ENCODE data around the gene RAMP1.
A peak's percentile ranks its signal among the peaks of the same experiment; 100 is the strongest.
"Not testable (repeated sequence)": the region's sequence is repeated elsewhere in the genome, so short reads cannot be mapped to it uniquely, and the experiment has no call there.

The RAMP1 gene

GRCh38 chr2:237859533-237860272, at the start of gene RAMP1:
Gene RAMP1, plus strand, starts transcription at chr2:237859623. Its CDS starts 53 bp downstream, at chr2:237859676.
- Histone ChIP-seq H3K4me1 (ENCODE audit: insufficient read depth, low read length) (peaks cover 10% of the 10 kb centered on the region; the same call in 1 of the 2 replicates), H3K9ac (ENCODE audit: low read depth, low read length) (peak within 1 kb of the TSS; percentile 26; the same call in 1 of the 2 replicates), H3K36me3 (ENCODE audit: insufficient read depth, low read length) (no peaks in the 10 kb centered on the region), H3K9me3 (ENCODE audit: control insufficient read depth, insufficient read depth, low read length) (no peaks in the 10 kb centered on the region)

DNA sequence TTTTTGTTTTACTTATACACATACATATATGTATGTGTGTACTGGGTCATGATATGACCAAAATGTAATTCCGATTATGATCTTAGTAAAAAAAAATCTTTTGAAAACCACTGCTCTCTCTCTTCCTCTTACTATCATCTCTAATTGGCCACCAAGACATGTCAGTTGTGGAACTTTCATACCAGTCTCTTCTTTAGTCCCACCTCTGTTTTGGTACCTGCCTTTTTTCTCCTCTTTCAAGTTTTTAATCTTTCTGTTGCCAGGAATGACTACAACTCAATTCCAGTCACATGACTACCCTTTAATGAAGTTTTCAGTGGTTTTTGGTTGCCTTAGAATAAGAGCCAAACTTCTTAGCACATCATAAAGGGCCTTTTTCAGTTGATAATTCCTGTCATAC, 43.8 kb upstream of the RAMP1 start:
- Histone ChIP-seq H3K36me3 (ENCODE audit: insufficient read depth, low read length) (no peaks in the 10 kb centered on the region), H3K4me1 (ENCODE audit: insufficient read depth, low read length) (no peaks in the 10 kb centered on the region), H3K9me3 (ENCODE audit: control insufficient read depth, insufficient read depth, low read length) (no peaks in the 10 kb centered on the region), H3K9ac (ENCODE audit: low read depth, low read length) (no peak overlapping the region)

DNA sequence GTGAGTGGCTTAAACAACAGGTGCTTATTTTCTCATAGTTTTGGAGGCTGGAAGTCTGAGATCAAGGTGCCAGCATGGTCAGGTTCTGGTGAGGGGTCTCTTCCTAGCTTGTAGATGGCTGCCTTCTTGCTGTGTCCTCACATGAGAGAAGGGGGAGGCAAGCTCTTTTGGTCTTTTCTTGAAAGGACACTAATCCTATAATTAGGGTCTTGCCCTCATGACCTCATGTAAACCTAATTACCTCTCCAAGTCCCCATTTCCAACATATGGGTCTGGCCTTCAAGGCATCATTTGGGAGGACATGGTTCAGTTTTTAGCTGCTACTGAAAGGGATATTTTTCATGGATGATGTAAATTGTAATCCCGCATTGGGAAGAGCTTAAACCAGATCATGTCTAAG, 42.9 kb upstream of the RAMP1 start:
- Histone ChIP-seq H3K4me1 (ENCODE audit: insufficient read depth, low read length) (no peaks in the 10 kb centered on the region), H3K9ac (ENCODE audit: low read depth, low read length) (no peak overlapping the region), H3K36me3 (ENCODE audit: insufficient read depth, low read length) (no peaks in the 10 kb centered on the region), H3K9me3 (ENCODE audit: control insufficient read depth, insufficient read depth, low read length) (no peaks in the 10 kb centered on the region)

DNA sequence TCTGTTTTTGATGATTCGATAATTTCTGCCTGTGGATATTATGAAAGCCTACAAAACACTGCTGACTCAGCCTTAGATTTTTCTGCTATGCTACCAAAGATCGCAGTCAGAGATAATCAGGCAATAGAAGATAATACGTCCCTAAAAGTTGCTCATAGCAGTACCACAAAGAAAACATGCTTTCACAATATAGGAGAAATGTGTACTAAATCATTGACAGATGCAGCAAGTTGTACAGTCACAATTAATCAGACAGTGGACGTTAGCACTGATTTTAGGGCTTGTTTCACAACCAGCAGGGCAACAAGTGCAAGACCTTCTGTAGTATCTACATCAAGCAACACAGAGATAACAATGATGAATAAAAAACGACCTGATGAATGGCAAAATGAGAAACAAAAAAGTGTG, 41.4 kb upstream of the RAMP1 start:
- Histone ChIP-seq H3K36me3 (ENCODE audit: insufficient read depth, low read length) (no peaks in the 10 kb centered on the region), H3K4me1 (ENCODE audit: insufficient read depth, low read length) (no peaks in the 10 kb centered on the region), H3K9ac (ENCODE audit: low read depth, low read length) (no peak overlapping the region), H3K9me3 (ENCODE audit: control insufficient read depth, insufficient read depth, low read length) (no peaks in the 10 kb centered on the region)

GRCh38 chr2:237819231-237819630, 40.2 kb upstream of the RAMP1 start:
- Histone ChIP-seq H3K9ac (ENCODE audit: low read depth, low read length) (no peak overlapping the region), H3K36me3 (ENCODE audit: insufficient read depth, low read length) (no peaks in the 10 kb centered on the region), H3K9me3 (ENCODE audit: control insufficient read depth, insufficient read depth, low read length) (no peaks in the 10 kb centered on the region), H3K4me1 (ENCODE audit: insufficient read depth, low read length) (no peaks in the 10 kb centered on the region)

GRCh38 chr2:237820421-237820820, 39.0 kb upstream of the RAMP1 start:
- no peaks in the 10 kb centered on the region for H3K36me3 ChIP-seq (ENCODE audit: insufficient read depth, low read length)
- H3K9ac ChIP-seq (ENCODE audit: low read depth, low read length) = no peak overlapping the region
- H3K9me3 ChIP-seq (ENCODE audit: control insufficient read depth, insufficient read depth, low read length) = no peaks in the 10 kb centered on the region
- no peaks in the 10 kb centered on the region for H3K4me1 ChIP-seq (ENCODE audit: insufficient read depth, low read length)

GRCh38 chr2:237823544-237823943, 35.9 kb upstream of the RAMP1 start:
- H3K9ac ChIP-seq (ENCODE audit: low read depth, low read length) = no peak overlapping the region
- H3K36me3 ChIP-seq (ENCODE audit: insufficient read depth, low read length) = no peaks in the 10 kb centered on the region
- no peaks in the 10 kb centered on the region for H3K4me1 ChIP-seq (ENCODE audit: insufficient read depth, low read length)
- H3K9me3 ChIP-seq (ENCODE audit: control insufficient read depth, insufficient read depth, low read length) = no peaks in the 10 kb centered on the region

DNA sequence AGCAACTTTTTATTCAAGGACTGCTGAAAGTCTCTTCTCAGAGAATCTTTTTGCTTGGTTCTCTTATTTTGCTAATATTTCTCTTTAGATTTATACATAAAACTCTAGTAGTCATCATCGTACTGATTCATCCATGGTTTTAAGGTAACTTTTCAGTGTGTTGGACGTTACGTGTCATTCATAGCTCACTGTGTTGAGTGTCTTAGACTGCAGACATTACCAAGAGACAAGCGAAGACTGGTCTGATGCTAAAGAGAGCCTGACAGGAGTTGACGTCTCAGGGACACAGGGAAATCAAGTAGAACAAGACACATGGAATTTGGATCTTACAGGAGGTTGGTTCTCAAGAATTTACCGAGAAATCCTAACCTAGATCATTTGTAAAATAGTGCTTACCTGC, 35.3 kb upstream of the RAMP1 start:
- H3K9ac ChIP-seq (ENCODE audit: low read depth, low read length) = no peak overlapping the region
- H3K36me3 ChIP-seq (ENCODE audit: insufficient read depth, low read length) = no peaks in the 10 kb centered on the region
- H3K9me3 ChIP-seq (ENCODE audit: control insufficient read depth, insufficient read depth, low read length) = no peaks in the 10 kb centered on the region
- no peaks in the 10 kb centered on the region for H3K4me1 ChIP-seq (ENCODE audit: insufficient read depth, low read length)

DNA sequence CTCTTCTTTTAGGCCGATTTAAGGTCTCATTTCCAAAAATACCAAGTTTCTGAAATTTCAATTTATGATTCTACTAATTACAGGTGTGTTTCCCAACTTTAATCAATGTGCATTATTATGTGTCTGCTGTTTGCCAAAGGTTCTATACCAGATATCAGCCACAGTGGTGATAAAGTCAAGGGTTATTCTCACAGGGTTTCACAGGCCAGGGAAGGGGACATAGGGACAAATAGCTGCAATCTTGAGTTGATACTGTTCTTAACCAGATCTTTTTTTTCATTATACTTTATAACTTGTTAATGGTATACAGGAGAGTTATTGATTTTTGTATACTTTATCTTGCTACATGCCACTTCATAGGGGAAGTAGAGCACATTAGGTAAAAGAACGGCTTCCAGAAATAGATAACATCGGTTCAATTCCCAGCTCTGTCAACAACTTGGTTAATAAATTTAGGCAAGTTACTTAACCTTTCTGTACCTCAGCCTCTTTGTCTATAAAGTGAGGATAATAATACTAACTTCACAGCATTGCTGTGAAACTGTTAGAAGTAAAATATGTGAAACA, 31.9 kb upstream of the RAMP1 start:
- Histone ChIP-seq H3K9me3 (ENCODE audit: control insufficient read depth, insufficient read depth, low read length) (no peaks in the 10 kb centered on the region), H3K4me1 (ENCODE audit: insufficient read depth, low read length) (no peaks in the 10 kb centered on the region), H3K36me3 (ENCODE audit: insufficient read depth, low read length) (no peaks in the 10 kb centered on the region), H3K9ac (ENCODE audit: low read depth, low read length) (no peak overlapping the region)

DNA sequence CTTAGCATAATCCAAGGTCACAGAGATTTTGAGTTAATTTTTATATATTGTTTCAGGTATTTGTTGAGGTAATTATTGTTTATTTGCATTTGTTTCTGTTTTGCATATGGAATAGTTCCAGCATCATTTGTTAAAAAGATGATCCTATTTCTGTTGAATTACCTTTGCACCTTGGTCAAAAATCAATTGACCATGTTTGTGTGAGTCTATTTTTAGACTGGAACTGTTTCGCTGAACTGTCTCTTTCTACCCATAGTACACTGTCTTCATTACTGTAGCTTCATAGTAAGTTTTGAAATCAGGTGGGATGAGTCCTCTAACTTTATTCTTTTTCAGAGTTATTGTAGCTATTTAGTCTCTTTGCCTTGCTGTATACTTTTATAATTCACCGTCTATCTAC, 28.9 kb upstream of the RAMP1 start:
- no peaks in the 10 kb centered on the region for H3K36me3 ChIP-seq (ENCODE audit: insufficient read depth, low read length)
- no peaks in the 10 kb centered on the region for H3K4me1 ChIP-seq (ENCODE audit: insufficient read depth, low read length)
- no peaks in the 10 kb centered on the region for H3K9me3 ChIP-seq (ENCODE audit: control insufficient read depth, insufficient read depth, low read length)
- H3K9ac ChIP-seq (ENCODE audit: low read depth, low read length) = no peak overlapping the region

- H3K9me3 ChIP-seq (ENCODE audit: control insufficient read depth, insufficient read depth, low read length) = no peaks in the 10 kb centered on the region
- no peaks in the 10 kb centered on the region for H3K36me3 ChIP-seq (ENCODE audit: insufficient read depth, low read length)
- H3K4me1 ChIP-seq (ENCODE audit: insufficient read depth, low read length) = no peaks in the 10 kb centered on the region
- H3K9ac ChIP-seq (ENCODE audit: low read depth, low read length) = no peak overlapping the region
Measured at GRCh38 chr2:237833546-237833945, 25.9 kb upstream of the RAMP1 start.

DNA sequence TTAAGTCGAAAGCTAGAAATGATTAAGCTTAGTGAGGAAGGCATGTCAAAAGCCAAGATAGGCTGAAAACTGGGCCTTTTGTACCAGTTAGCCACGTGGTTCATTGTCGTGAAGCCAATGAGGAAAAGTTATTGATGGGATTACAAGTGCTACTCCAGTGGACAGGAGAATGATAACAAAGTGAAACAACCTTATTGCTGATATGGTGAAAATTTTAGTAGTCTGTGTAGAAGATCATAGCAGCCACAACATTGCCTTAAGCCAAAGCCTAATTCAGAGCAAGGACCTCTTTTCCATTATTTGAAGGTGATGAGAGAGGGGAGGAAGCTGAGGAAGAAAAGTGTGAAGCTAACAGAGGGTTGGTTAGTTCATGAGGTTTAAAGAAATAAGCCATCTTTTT, 24.1 kb upstream of the RAMP1 start:
- no peaks in the 10 kb centered on the region for H3K4me1 ChIP-seq (ENCODE audit: insufficient read depth, low read length)
- H3K9me3 ChIP-seq (ENCODE audit: control insufficient read depth, insufficient read depth, low read length) = no peaks in the 10 kb centered on the region
- no peak overlapping the region for H3K9ac ChIP-seq (ENCODE audit: low read depth, low read length)
- H3K36me3 ChIP-seq (ENCODE audit: insufficient read depth, low read length) = no peaks in the 10 kb centered on the region

DNA sequence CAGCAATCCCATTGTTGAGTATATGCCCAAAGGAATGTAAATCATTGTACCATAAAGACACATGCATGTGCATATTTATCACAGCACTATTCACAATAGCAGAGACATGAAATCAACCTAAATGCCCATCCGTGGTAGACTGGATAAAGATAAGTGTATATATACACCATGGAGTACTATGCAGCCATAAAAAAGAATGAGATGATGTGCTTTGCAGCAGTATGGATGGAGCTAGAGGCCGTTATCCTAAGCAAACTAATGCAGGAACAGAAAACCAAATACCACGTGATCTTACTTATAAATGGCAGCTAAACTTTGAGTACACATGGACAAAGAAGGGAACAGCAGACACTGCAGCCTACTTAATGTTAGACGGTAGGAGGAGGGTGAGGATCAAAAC, 18.4 kb upstream of the RAMP1 start:
- Histone ChIP-seq H3K9me3 (ENCODE audit: control insufficient read depth, insufficient read depth, low read length) (no peaks in the 10 kb centered on the region), H3K9ac (ENCODE audit: low read depth, low read length) (no peak overlapping the region), H3K4me1 (ENCODE audit: insufficient read depth, low read length) (no peaks in the 10 kb centered on the region)

DNA sequence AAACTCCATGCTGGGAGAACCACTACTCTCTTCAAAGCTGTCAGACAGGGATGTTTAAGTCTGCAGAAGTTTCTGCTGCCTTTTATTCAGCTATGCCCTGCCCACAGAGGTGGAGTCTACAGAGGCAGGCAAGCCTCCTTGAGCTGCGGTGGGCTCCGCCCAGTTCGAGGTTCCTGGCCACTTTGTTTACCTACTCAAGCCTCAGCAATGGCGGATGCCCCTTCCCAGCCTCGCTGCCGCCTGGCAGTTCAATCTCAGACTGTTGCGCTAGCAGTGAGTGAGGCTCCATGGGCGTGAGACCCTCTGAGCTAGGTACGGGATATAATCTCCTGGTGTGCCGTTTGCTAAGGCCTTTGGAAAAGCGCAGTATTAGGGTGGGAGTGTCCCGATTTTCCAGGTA, 10.5 kb upstream of the RAMP1 start:
- not testable (repeated sequence) for H3K36me3 ChIP-seq (ENCODE audit: insufficient read depth, low read length); H3K4me1 ChIP-seq (ENCODE audit: insufficient read depth, low read length); H3K9me3 ChIP-seq (ENCODE audit: control insufficient read depth, insufficient read depth, low read length); H3K9ac ChIP-seq (ENCODE audit: low read depth, low read length)

More for the DNA sequence above, 18.4 kb upstream of the RAMP1 start:
- no peaks in the 10 kb centered on the region for H3K36me3 ChIP-seq (ENCODE audit: insufficient read depth, low read length)

DNA sequence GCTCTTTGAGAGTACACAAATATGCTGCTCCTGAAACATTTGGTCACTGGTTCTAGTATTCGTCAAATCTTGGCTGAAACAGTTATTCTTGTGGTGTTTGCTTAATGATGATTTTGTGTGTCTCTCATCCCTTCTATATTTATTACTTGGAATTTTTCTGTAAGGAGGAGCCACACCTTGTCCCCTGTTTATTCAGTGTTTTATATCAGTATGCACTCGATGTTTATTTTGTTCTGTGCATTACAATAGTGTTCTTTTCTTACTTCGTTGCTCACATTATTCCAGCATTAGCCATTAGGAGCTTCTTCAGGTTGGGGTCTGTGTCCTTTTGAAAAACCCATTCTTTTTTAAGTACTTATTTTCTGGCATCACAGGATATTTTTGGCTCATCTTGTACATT, 5.1 kb upstream of the RAMP1 start:
- Histone ChIP-seq H3K9ac (ENCODE audit: low read depth, low read length) (no peak overlapping the region), H3K9me3 (ENCODE audit: control insufficient read depth, insufficient read depth, low read length) (peaks cover 2% of the 10 kb centered on the region; the same call in 1 of the 2 replicates), H3K4me1 (ENCODE audit: insufficient read depth, low read length) (no peaks in the 10 kb centered on the region; the same call in 1 of the 2 replicates), H3K36me3 (ENCODE audit: insufficient read depth, low read length) (no peaks in the 10 kb centered on the region)

Data from ES-I3 (cell line).